SK-N-SH (cell line): ENCODE results near the gene GSTM1. TPM values are rescaled to one million over a fixed set of nuclear protein-coding genes. Genes with fewer than 3 reads are reported as not detected.

Source experiments
- CTCF ChIA-PET: fragments of 300-600, 350-600 bp; formaldehyde crosslinking; extraction: SDS; loops from one replicate; lab custom pipeline; 2021; lab: Yijun Ruan, JAX
- POLR2A ChIA-PET: fragments of 350-600 bp; sonication (Branson Sonifier 250); formaldehyde crosslinking; extraction: SDS; loops from one replicate; lab custom pipeline; 2020; ENCODE audit warnings: antibody characterized with exemption, inconsistent platforms; lab: Yijun Ruan, JAX
- DNase-seq: peaks from one replicate; pipeline ENCODE4 v3.0.0; 2012
- H2AFZ ChIP-seq: fragments of 200-600 bp; sonication (generic); 2 replicates; pipeline ENCODE4 v1.8.1; 2016; ENCODE audit warnings: antibody characterized with exemption, mild to moderate bottlenecking, low read depth
- H3F3A ChIP-seq: fragments of 200-600 bp; sonication (generic); replicated peaks from 2 replicates; pipeline ENCODE3; 2016; ENCODE audit warnings: antibody characterized with exemption, mild to moderate bottlenecking; ENCODE audit not compliant: insufficient read depth
- H3K27ac ChIP-seq, 2 experiments: fragments of 200-500 bp in 1 of 2; fragments of 200-600 bp in 1 of 2; sonication (Bioruptor generic) in 1 of 2; sonication (generic), shearing (Covaris generic) in 1 of 2; 2 replicates each; pipeline versions ENCODE4 v1.5.1 to v1.6.1; 2014 to 2016; ENCODE audit warnings: low read depth in 2 of 2, inconsistent platforms in 1 of 2, low read length in 1 of 2, mild to moderate bottlenecking in 1 of 2, mixed read lengths in 1 of 2
- H3K27me3 ChIP-seq: fragments of 200-600 bp; sonication (generic), shearing (Covaris generic); 2 replicates; pipeline ENCODE4 v1.6.1; 2016; ENCODE audit warnings: mixed run types; ENCODE audit not compliant: insufficient read depth
- H3K36me3 ChIP-seq, 2 experiments: fragments of 200-500 bp in 1 of 2; fragments of 200-600 bp in 1 of 2; sonication (Bioruptor generic) in 1 of 2; sonication (generic) in 1 of 2; replicated peaks in 1 of 2; 2 replicates each; pipeline versions ENCODE3 to v1.5.1; 2014 to 2016; ENCODE audit warnings: low read length in 1 of 2, mild to moderate bottlenecking in 1 of 2; ENCODE audit not compliant: insufficient read depth in 2 of 2, control insufficient read depth in 1 of 2
- H3K4me1 ChIP-seq, 2 experiments: fragments of 200-500 bp in 1 of 2; fragments of 200-600 bp in 1 of 2; sonication (Bioruptor generic) in 1 of 2; sonication (generic), shearing (Covaris generic) in 1 of 2; 2 replicates each; pipeline versions ENCODE4 v1.5.1 to v1.6.1; 2014 to 2016; ENCODE audit warnings: low read depth in 1 of 2, low read length in 1 of 2, mixed run types in 1 of 2; ENCODE audit not compliant: insufficient read depth in 2 of 2, control insufficient read depth in 1 of 2
- H3K4me2 ChIP-seq: fragments of 200-600 bp; sonication (generic), shearing (Covaris generic); 2 replicates; pipeline ENCODE4 v1.6.1; 2017; ENCODE audit warnings: mixed run types
- H3K4me3 ChIP-seq, 2 experiments: fragments of 200-500 bp in 1 of 2; fragments of 200-600 bp in 1 of 2; sonication (Bioruptor generic) in 1 of 2; sonication (generic), shearing (Covaris generic) in 1 of 2; 2 replicates each; pipeline versions ENCODE4 v1.5.1 to v1.8.1; 2014 to 2016; ENCODE audit warnings: low read depth in 2 of 2, inconsistent platforms in 1 of 2, low read length in 1 of 2, mild to moderate bottlenecking in 1 of 2, mixed read lengths in 1 of 2, moderate library complexity in 1 of 2
- H3K79me2 ChIP-seq: fragments of 200-600 bp; sonication (generic); 2 replicates; pipeline ENCODE4 v1.8.1; 2017; ENCODE audit warnings: mild to moderate bottlenecking; ENCODE audit not compliant: insufficient read depth
- H3K9ac ChIP-seq: fragments of 200-600 bp; sonication (generic); 2 replicates; pipeline ENCODE4 v1.6.1; 2017; ENCODE audit warnings: mixed run types
- H3K9me2 ChIP-seq: fragments of 200-600 bp; sonication (generic); 2 replicates; pipeline ENCODE4 v1.6.1; 2017; ENCODE audit warnings: mixed run types
- H3K9me3 ChIP-seq: fragments of 200-600 bp; sonication (generic); 2 replicates; pipeline ENCODE4 v1.6.1; 2017; ENCODE audit warnings: mixed run types, mild to moderate bottlenecking, moderate library complexity
- H4K20me1 ChIP-seq: fragments of 200-600 bp; sonication (generic); 2 replicates; pipeline ENCODE4 v1.6.1; 2017; ENCODE audit warnings: mild to moderate bottlenecking, mixed run types; ENCODE audit not compliant: insufficient read depth
- CHD2 ChIP-seq: fragments of 150-350 bp; IDR thresholded peaks from 2 replicates; pipeline ENCODE4 v1.6.1; 2018; ENCODE audit warnings: low read length; ENCODE audit not compliant: partially characterized antibody
- ELF1 ChIP-seq: IDR thresholded peaks from 2 replicates; pipeline ENCODE4 v1.4.0; 2012
- EP300 ChIP-seq, 2 experiments: IDR thresholded peaks; 2 replicates each; pipeline versions ENCODE4 v1.4.0 to v1.6.1; 2012; ENCODE audit warnings: borderline replicate concordance in 1 of 2, low read depth in 1 of 2, low read length in 1 of 2
- FOSL2 ChIP-seq: IDR thresholded peaks from 2 replicates; pipeline ENCODE4 v1.4.0; 2012; ENCODE audit warnings: low read depth, mild to moderate bottlenecking, moderate library complexity, borderline replicate concordance
- FOXJ3 ChIP-seq: sonication (generic); formaldehyde crosslinking; IDR thresholded peaks from 2 replicates; pipeline ENCODE4 v1.5.1; 2020; ENCODE audit warnings: mild to moderate bottlenecking, missing genetic modification reagents
- GABPA ChIP-seq: IDR thresholded peaks from 2 replicates; pipeline ENCODE4 v1.4.0; 2012; ENCODE audit warnings: low read depth, mild to moderate bottlenecking
- GATA2 ChIP-seq: sonication (generic); formaldehyde crosslinking; IDR thresholded peaks from 2 replicates; pipeline ENCODE4 v1.5.0; 2020; ENCODE audit warnings: mild to moderate bottlenecking, missing genetic modification reagents
- JUND ChIP-seq: IDR thresholded peaks from 2 replicates; pipeline ENCODE4 v1.4.0; 2012
- MEF2A ChIP-seq: IDR thresholded peaks from 2 replicates; pipeline ENCODE4 v1.4.0; 2012; ENCODE audit warnings: low read depth, borderline replicate concordance
- POLR2AphosphoS5 ChIP-seq: IDR thresholded peaks from 2 replicates; pipeline ENCODE4 v1.6.1; 2012; ENCODE audit warnings: low read depth, low read length
- RCOR1 ChIP-seq: fragments of 150-350 bp; IDR thresholded peaks from 2 replicates; pipeline ENCODE4 v1.6.1; 2017; ENCODE audit warnings: antibody characterized with exemption, low read length
- REST ChIP-seq: IDR thresholded peaks from 2 replicates; pipeline ENCODE4 v1.6.1; 2012; ENCODE audit warnings: mild to moderate bottlenecking, low read depth, low read length, moderate library complexity
- RFX5 ChIP-seq: IDR thresholded peaks from 2 replicates; pipeline ENCODE4 v1.6.1; 2012; ENCODE audit warnings: mild to moderate bottlenecking, improper control_type of control experiment, low read length
- SIN3A ChIP-seq: IDR thresholded peaks from 2 replicates; pipeline ENCODE4 v1.6.1; 2012; ENCODE audit warnings: low read depth, mild to moderate bottlenecking, low read length, moderate library complexity, borderline replicate concordance
- TAF1 ChIP-seq: IDR thresholded peaks from 2 replicates; pipeline ENCODE4 v1.6.1; 2012; ENCODE audit warnings: low read depth, mild to moderate bottlenecking, low read length, moderate library complexity, borderline replicate concordance
- USF2 ChIP-seq: fragments of 150-350 bp; IDR thresholded peaks from 2 replicates; pipeline ENCODE4 v1.6.1; 2017; ENCODE audit warnings: antibody characterized with exemption, low read length, low read depth, borderline replicate concordance
- WGBS: methylation state at CpG from one replicate; pipeline ENCODE4 v1.1.6; 2017; ENCODE audit warnings: low lambda C conversion rate; 5-methylcytosine and 5-hydroxymethylcytosine counted together
- polyA plus RNA-seq, 3 experiments: library from polyadenylated mRNA; depleted of rRNA; stranded (reverse); fragments of >200 nt; gene quantifications; 2 replicates each; pipeline ENCODE4 v1.2.3, GENCODE V29; 2012

Gene GSTM1
- polyA plus RNA-seq, 1 of the 3 experiments (the other 2 are of a cell fraction), result not detected

GRCh38 chr1:109728870-109729269 lies 41.3 kb downstream of the GSTM1 start (continued):
- TF ChIP-seq GABPA (no peak), POLR2AphosphoS5 (no peak), ELF1 (no peak), EP300 (IDR thresholded peaks at IDR 0.05; ENCODE audit: borderline replicate concordance in 1 of 2, low read depth in 1 of 2, low read length in 1 of 2) (no peak), RFX5 (no peak)

GRCh38 chr1:109730666-109731065 lies 43.0 kb downstream of the GSTM1 start:
- CTCF ChIA-PET, result no interaction called here

GRCh38 chr1:109732390-109732881 lies 44.8 kb downstream of the GSTM1 start:
- Histone ChIP-seq H3K9me2 (no peaks in the 10 kb centered on the region), H3F3A (no peaks in the 10 kb centered on the region), H3K9me3 (no peaks in the 10 kb centered on the region), H2AFZ (no peak overlapping the region), H3K4me3 (no peak overlapping the region), H3K36me3 (peaks cover 12 to 13% of the 10 kb centered on the region in 2 experiments), H3K79me2 (no peaks in the 10 kb centered on the region), H3K4me1 (peaks cover 0 to 3% of the 10 kb centered on the region in 2 experiments; a peak in 1 of 4 replicates), H3K4me2 (no peak overlapping the region), H3K27me3 (no peaks in the 10 kb centered on the region), H3K9ac (no peak overlapping the region), H4K20me1 (no peaks in the 10 kb centered on the region), H3K27ac (no peak overlapping the region)
- 33% methylated on average over 3 of the region's 3 CpGs for WGBS
- DNase-seq, result no peak
- ChIA-PET POLR2A (no interaction called here), CTCF (no interaction called here)
- TF ChIP-seq FOXJ3 (CRISPR knock-in tag) (no peak), MEF2A (no peak), RFX5 (no peak), REST (no peak), TAF1 (no peak), USF2 (no peak), RCOR1 (no peak)

More at GRCh38 chr1:109730666-109731065, 43.0 kb downstream of the GSTM1 start:
- Histone ChIP-seq H3K27me3 (no peaks in the 10 kb centered on the region), H3F3A (no peaks in the 10 kb centered on the region), H3K4me2 (no peak overlapping the region), H3K36me3 (no peaks in the 10 kb centered on the region), H4K20me1 (no peaks in the 10 kb centered on the region), H3K9me2 (no peaks in the 10 kb centered on the region), H3K4me3 (no peak overlapping the region), H3K79me2 (no peaks in the 10 kb centered on the region), H3K27ac (no peak overlapping the region), H3K4me1 (peaks cover 0 to 3% of the 10 kb centered on the region in 2 experiments; a peak in 1 of 4 replicates), H2AFZ (no peak overlapping the region), H3K9ac (no peak overlapping the region), H3K9me3 (no peaks in the 10 kb centered on the region)
- TF ChIP-seq TAF1 (no peak), RFX5 (no peak), FOSL2 (no peak), GATA2 (CRISPR knock-in tag) (no peak), JUND (no peak), SIN3A (no peak), CHD2 (no peak)
- no peak for DNase-seq
- POLR2A ChIA-PET, result interaction anchor here (1.2 kb wide), 1 partner anchor 9 kb away, joined by 4 read pairs; no protein-coding TSS in a partner anchor
- 86% methylated on average over 6 of the region's 6 CpGs for WGBS
